HK-2 (cell line): ENCODE results near the gene CPA5.
"Not testable (repeated sequence)": the region's sequence is repeated elsewhere in the genome, so short reads cannot be mapped to it uniquely, and the experiment has no call there.

Source experiments
- DNase-seq: peaks from one replicate; pipeline ENCODE4 v3.0.0-alpha.2; 2018; ENCODE audit not compliant: unreplicated experiment

The CPA5 gene

GRCh38 chr7:130359276-130359857, 14.8 kb downstream of the CPA5 start:
- DNase-seq, result no peak

GRCh38 chr7:130360518-130360917, 15.9 kb downstream of the CPA5 start:
- DNase-seq, result no peak

- DNase-seq, result no peak
Observed at GRCh38 chr7:130361681-130362080, 17.1 kb downstream of the CPA5 start.

- DNase-seq, result no peak
Observed at GRCh38 chr7:130362251-130362816, 17.7 kb downstream of the CPA5 start.

- DNase-seq, result peak; percentile 80
Observed at GRCh38 chr7:130363026-130363847, 18.6 kb downstream of the CPA5 start.

GRCh38 chr7:130364451-130364850, 19.8 kb downstream of the CPA5 start:
- DNase-seq, result no peak

GRCh38 chr7:130365088-130365487, 20.5 kb downstream of the CPA5 start:
- no peak for DNase-seq

- no peak for DNase-seq
Observed at GRCh38 chr7:130365511-130366441, 21.2 kb downstream of the CPA5 start.

- DNase-seq, result no peak
Observed at GRCh38 chr7:130366564-130366963, 21.9 kb downstream of the CPA5 start.

GRCh38 chr7:130367088-130367755, 22.6 kb downstream of the CPA5 start:
- DNase-seq, result no peak

GRCh38 chr7:130367836-130368746, 23.5 kb downstream of the CPA5 start:
- no peak for DNase-seq

- DNase-seq, result peak; percentile 37
Observed at GRCh38 chr7:130369110-130369711, 24.6 kb downstream of the CPA5 start.

- DNase-seq, result no peak
Observed at GRCh38 chr7:130369831-130370550, 25.4 kb downstream of the CPA5 start.

- DNase-seq, result no peak
Observed at GRCh38 chr7:130371046-130371445, 26.4 kb downstream of the CPA5 start.

GRCh38 chr7:130372402-130373165, 28.0 kb downstream of the CPA5 start:
- no peak for DNase-seq

GRCh38 chr7:130374507-130374906, 29.9 kb downstream of the CPA5 start:
- DNase-seq, result no peak

GRCh38 chr7:130376461-130376860, 31.8 kb downstream of the CPA5 start:
- DNase-seq, result not testable (repeated sequence)

- DNase-seq, result no peak
Observed at GRCh38 chr7:130377178-130377577, 32.6 kb downstream of the CPA5 start.

GRCh38 chr7:130379019-130379418, 34.4 kb downstream of the CPA5 start:
- no peak for DNase-seq
